ENCODE data around the gene LRRC4B.
"Not testable (repeated sequence)": the region's sequence is repeated elsewhere in the genome, so short reads cannot be mapped to it uniquely, and the experiment has no call there.

LRRC4B gene

DNA sequence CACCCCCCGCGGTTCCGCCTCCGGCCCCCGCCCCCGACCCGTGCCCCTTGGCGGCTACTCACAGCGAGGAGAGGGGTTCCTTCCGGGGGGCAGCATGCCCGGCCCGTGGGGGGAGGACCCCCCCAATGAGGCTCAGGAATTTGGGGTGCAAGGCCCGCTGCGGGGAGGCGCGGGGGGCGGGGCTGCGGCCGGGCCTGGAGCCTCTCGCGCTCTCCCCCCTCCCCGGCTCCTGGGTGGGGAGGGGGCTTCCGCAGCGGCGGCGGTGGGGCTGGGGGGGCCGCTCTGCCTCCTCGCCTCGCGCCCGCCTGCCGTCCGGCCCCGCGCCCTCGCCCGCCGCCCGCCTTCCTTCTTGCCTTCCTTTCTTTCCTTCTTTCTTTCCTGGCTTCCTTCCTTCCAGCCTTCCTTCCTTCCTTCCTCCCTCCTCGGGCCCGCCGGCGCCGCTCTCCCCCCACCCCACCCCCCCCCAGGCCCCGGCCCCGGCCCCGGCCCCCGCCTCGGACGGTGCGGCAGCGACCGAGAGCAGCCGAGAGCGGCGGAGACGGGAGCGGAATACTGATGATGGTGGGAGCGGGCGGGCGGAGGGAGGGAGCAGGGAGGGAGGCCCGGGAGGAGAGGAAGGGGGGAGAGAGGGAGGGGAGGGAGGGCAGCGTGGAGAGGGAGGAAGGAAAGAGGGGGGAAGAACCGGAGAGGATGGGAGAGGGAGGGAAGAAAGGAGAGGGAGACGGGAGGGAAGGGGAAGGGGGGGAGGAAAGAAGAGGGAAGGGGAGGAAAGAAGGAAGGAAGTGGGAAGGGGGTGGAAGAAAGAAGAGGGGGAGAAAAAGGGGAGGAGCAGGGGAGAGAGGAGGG is at the start of gene LRRC4B:
TSS of gene LRRC4B (minus strand) at position 554 of the 846 bp plus-strand sequence. CDS start 19,597 bp downstream, outside the sequence.
- no peak for DNase-seq

- DNase-seq, result not testable (repeated sequence)
Measured at GRCh38 chr19:50612504-50613404, 44.5 kb upstream of the LRRC4B start.

GRCh38 chr19:50607874-50608785 is 39.9 kb upstream of the LRRC4B start:
- DNase-seq, result no peak

- no peak for DNase-seq
Measured at GRCh38 chr19:50607388-50607787, 39.2 kb upstream of the LRRC4B start.

DNA sequence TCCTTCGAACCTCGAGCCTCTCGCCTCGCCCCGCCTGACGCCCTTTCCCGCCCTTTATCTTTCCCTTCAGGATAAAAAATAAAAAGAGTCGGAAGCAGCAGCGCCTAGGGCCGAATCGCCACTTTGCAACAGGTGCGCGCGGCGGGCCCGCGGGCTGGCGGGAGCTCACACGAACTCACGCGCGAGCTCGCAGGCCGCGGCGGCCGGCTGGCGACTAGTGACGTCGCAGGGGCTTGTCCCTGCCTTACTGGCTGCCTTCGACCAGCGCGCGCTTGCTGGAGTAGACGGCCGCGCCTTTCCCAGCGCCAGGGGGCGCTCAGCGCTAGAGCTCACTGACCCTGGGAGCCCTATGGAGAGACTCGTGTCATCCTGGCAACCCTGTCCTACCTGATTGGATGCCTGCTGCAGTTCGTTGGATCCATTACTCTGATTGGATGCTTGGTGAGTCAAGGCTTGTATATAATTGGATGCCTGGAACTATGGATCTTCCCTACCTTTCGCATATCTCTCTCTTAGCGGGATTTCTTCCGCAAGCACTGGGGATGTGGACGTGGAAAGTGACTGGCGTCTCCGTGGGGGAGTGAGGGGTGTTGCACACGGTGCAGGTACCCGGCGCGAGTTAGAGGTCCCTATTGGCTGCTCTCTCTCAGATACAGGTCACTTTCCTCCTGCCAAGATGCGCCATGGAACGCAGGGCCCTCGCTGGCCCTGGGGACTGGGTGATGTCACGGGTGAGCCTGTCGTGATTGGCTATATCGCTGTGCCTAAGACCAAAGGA is 38.0 kb upstream of the LRRC4B start:
- DNase-seq, result not testable (repeated sequence)

DNA sequence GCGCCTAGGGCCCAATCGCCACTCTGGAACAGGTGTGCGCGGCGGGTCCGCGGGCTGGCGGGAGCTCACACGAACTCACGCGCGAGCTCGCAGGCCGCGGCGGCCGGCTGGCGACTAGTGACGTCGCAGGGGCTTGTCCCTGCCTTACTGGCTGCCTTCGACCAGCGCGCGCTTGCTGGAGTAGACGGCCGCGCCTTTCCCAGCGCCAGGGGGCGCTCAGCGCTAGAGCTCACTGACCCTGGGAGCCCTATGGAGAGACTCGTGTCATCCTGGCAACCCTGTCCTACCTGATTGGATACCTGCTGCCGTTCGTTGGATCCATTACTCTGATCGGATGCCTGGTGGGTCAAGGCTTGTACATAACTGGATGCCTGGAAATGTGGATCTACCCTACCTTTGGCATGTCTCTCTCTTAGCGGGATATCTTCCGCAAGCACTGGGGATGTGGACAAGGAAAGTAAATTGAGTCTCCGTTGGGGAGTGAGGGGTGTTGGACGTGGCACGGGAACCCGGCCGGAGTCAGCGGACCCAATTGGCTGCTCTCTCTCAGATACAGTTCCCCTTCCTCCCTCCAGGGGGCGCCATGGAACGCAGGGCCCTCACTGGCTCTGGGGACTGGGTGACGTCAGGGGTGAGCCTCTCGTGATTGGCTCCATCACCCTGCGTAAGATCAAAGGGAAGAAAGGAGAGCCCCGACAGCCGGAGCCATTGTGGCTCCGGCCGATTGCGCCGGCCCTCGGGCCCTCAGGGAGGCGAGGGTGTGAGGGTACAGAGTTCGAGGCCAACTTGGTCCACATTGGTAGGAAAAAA is 36.2 kb upstream of the LRRC4B start:
- not testable (repeated sequence) for DNase-seq

DNA sequence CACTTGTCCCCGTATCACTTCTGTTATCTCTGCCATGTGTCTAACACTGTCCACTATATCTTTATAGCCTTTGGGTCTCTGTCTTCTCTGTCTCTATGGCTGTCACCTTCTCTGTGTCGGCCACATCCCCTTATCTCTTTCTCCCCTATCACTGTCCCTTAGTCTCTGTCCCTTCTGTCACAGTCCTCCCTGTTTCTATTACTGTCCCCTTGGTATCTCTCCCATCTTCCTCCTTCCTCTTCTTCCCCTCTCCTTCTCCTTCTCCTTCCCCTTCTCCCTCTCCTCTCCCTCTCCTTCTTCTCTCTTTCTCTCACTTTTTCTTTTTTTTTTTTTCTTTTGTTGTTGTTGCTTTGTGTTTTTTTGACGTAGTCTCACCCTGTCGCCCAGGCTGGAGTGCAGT is 34.7 kb upstream of the LRRC4B start:
- no peak for DNase-seq

DNA sequence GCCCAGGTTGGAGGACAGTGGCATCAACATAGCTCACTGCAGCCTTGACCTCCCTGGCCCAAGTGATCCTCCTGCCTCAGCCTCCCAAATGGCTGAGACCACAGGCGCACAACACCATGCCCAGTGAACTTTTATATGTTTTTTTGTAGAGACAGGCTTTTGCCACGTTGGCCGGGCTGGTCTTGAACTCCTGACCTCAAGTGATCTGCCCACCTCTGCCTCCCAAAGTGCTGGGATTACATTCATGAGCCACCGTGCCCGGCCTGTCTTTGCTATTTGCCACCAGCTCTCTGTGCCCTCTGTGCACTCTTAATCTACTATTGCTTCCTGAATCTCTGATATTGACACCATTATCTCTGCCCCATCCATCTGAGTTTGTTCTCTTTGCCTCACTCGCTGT is 34.3 kb upstream of the LRRC4B start:
- no peak for DNase-seq

DNA sequence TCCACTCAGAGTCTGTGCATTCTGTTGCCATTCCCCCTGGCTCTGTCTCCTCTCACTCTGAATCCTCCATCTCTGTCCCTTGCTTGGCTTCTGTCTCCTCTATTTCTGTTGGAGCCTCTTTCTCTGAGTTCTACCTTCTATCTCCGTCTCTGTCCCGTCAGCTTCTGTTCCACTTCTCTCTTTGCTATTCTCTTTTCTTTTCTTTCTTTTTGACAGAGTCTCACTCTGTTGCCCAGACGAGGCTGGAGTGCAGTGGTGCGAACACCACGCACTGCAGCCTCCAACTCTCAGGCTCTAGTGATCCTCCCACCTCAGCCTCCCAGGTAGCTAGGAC is 33.8 kb upstream of the LRRC4B start:
- no peak for DNase-seq

GRCh38 chr19:50601407-50602088 is 33.3 kb upstream of the LRRC4B start:
- DNase-seq, result no peak

GRCh38 chr19:50599427-50599826 is 31.2 kb upstream of the LRRC4B start:
- DNase-seq, result no peak

DNA sequence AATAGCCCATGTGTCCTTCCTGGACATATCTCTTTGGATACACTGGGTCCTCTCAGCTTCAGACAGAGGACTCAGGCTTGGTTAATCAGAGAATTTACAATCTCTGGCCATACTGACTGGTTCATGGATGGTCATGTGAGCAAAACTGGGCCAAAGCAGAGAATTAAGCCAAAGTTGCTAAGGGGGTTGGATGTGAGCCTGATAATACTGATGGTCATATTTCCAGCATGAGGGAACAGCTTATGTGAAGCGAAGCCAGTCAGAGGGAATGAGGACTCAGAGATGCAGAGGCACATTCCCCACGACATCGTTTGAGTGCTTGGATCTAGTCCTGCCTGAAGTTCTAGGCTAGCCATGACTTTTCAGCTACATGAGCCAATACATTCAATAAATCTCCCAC is 22.0 kb upstream of the LRRC4B start:
- DNase-seq, result no peak

DNA sequence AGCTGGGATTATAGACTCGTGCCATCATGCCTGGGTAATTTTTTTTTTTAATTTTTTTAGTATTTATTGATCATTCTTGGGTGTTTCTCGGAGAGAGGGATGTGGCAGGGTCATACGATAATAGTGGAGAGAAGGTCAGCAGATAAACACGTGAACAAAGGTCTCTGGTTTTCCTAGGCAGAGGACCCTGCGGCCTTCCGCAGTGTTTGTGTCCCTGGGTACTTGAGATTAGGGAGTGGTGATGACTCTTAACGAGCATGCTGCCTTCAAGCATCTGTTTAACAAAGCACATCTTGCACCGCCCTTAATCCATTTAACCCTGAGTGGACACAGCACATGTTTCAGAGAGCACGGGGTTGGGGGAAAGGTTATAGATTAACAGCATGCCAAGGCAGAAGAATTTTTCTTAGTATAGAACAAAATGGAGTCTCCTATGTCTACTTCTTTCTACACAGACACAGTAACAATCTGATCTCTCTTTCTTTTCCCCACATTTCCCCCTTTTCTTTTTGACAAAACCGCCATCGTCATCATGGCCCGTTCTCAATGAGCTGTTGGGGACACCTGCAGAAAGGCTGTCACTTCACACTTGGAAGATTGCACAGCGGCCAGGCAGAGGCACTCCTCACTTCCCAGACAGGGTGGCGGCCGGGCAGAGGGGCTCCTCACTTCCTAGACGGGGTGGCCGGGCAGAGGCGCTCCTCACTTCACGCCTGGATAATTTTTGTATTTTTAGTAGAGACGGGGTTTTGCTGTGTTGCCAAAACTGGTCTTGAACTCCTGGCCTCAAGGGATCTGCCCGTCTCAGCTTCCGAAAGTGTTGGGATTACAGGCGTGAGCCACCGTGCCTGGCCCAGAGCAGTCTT is 13.8 kb upstream of the LRRC4B start:
- DNase-seq, result not testable (repeated sequence)

DNA sequence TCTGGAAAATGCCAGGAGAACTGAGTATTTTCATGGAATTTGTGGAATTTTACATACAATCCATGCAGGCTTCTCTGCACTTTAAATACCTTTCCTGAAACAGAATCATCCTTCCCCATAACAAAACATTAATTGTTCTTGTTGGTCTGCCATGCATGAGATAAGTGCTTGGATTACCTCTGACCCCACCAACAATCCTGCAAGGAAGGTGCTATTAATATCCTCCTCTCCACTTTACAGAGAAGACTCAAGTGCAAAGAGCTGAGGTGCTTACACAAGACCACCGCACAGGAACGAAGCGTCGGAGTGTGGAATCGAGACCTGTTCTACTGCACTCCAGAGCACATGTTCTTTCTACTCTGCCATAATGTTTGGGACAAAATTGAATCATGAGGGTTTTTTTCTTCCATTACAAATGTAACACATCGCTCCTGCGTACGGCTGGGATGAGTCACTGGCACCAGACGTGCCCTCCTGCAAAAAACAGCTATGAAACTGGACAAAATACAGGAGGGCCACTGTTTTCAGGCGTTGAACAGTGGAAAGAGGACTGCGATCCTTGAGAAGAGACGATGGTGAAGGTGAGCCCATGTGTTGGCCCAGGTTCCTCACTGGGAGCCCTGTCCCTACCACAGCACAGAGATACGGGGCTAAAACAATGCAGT is 12.9 kb upstream of the LRRC4B start:
- DNase-seq, result no peak

GRCh38 chr19:50580240-50580639 is 12.0 kb upstream of the LRRC4B start:
- DNase-seq, result no peak

DNA sequence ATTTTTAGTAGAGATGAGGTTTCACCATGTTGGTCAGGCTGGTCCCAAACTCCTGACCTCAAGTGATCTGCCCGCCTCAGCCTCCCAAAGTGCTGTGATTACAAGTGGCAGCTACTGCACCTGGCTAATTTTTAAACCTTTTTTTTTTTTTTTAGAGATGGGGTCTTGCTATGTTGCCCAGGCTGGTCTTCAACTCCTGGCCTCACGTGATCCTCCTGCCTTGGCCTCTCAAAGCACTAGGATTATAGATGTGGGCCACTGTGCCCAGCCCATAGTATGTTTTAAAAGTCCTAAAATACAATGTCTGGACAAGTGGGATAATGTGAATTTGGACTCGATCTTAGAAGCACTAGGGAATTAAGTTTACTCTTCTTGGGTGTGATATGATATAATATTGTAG is 8.5 kb upstream of the LRRC4B start:
- DNase-seq, result not testable (repeated sequence)

DNA sequence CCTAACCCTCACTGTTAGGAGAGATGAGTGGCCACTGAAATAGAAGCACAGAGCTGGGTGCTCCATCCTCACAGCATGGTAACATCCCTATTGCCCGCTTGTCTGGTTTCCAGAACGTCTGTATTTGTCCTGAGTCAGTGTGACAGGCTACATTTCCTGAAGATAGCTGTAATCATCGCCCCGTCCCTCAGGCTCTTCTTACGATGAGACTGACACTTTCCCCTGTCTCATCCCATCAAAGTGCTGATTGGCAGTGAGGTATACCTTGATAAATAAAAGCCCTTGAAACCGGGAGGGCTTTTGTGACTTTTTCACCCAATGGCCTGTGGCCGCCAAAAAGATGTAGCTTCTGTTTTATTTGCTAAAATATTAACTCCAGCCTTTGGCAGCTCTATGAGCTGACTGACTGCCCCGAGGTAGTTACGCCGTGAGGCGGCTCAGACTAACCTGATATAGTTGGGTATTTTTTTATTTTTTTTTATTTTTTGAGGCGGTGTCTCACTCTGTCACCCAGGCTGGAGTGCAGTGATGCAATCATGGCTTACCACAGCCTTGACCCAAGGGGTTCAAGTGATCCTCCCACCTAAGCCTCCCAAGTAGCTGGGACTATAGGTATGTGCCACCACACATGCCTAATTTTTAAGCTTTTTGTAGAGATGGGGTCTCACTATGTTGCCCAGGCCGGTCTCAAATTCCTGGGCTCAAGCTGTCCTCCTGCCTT is 5.7 kb upstream of the LRRC4B start:
- no peak for DNase-seq

DNA sequence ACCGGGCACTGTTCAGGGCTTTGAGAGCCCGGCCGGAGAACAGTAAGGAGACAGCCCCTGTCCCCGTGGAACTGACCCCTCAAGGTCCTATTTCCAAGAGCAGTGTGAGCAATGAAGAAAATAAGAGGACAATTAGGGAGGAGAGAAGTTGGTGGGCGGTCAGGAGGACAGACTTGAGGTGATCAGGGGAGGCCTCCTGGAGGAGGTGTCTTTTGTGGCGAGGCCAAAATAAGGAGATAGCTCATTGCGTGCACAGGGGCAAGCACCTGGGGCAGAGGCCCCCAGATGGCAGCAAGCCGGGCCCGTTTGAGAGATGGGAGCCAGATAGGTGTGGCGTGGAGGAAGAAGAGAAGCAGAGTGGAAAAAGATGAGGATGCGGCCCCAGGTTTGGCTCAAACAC is 2.8 kb upstream of the LRRC4B start:
- DNase-seq, result no peak

Measured in amniotic stem cell (primary cell).